Epithelial cell of esophagus (primary cell): Measurements from ENCODE around the gene MATK.

Experiments
- DNase-seq: peaks from one replicate; pipeline ENCODE4 v3.0.0; 2010; ENCODE audit warnings: low read depth
- H3K4me3 ChIP-seq: 2 replicates; pipeline ENCODE4 v1.5.1; 2011; ENCODE audit warnings: mild to moderate bottlenecking, low read length, control low read depth
- TF ChIP-seq, protein P1 (sequence below): IDR thresholded peaks from 2 replicates; pipeline ENCODE4 v1.5.1; 2011; ENCODE audit warnings: low read depth, mild to moderate bottlenecking, low read length, control low read depth, inconsistent platforms; ENCODE audit not compliant: insufficient read depth; ENCODE audit errors: missing control alignments

Gene MATK

DNA sequence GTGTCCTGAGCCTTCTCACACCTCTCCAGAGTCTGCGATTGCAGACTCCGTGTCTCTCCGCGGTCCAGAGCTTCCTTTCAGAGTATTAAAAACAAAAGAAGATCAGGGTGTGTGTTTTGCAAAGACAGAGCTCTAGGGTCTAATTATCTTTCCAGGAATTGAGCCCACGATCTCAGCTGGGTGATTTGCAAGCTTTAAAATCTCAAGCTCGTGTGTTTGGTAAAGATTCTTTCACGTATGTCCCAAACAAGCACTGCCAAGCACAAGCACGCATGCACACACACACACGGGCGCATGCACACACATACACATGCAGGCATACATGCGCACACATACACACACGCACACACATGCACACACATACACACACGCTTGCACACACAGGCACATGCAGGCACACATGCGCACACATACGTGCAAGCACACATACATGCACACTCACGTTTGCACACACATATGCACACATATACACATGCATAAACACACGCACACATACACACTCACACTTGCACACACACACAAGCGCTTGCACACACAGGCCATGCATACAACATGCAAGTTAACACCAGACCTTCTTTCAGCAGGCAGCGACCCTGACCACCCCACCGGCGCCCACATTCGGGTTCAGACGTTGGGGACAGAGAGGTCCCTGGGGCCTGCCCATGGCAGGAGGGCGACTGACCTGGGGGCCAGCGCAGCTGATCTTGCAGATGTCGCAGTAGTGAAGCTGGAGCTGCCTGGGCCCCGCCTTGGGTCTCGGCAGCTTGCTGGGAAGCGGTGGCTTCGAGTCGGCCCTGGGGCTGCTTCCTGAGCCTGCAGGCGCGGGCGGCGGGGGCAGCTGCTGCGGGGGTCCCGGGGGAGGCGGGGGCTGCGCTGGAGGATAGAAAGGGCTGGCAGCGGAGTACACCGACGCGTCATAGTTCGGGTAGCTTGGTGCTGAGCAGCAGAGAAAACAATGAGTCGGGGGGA, 44.7 kb upstream of the MATK start:
- DNase-seq: no peak
- TF ChIP-seq, protein P1, sequence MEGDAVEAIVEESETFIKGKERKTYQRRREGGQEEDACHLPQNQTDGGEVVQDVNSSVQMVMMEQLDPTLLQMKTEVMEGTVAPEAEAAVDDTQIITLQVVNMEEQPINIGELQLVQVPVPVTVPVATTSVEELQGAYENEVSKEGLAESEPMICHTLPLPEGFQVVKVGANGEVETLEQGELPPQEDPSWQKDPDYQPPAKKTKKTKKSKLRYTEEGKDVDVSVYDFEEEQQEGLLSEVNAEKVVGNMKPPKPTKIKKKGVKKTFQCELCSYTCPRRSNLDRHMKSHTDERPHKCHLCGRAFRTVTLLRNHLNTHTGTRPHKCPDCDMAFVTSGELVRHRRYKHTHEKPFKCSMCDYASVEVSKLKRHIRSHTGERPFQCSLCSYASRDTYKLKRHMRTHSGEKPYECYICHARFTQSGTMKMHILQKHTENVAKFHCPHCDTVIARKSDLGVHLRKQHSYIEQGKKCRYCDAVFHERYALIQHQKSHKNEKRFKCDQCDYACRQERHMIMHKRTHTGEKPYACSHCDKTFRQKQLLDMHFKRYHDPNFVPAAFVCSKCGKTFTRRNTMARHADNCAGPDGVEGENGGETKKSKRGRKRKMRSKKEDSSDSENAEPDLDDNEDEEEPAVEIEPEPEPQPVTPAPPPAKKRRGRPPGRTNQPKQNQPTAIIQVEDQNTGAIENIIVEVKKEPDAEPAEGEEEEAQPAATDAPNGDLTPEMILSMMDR: no peak
- no peak overlapping the region for H3K4me3 ChIP-seq

DNA sequence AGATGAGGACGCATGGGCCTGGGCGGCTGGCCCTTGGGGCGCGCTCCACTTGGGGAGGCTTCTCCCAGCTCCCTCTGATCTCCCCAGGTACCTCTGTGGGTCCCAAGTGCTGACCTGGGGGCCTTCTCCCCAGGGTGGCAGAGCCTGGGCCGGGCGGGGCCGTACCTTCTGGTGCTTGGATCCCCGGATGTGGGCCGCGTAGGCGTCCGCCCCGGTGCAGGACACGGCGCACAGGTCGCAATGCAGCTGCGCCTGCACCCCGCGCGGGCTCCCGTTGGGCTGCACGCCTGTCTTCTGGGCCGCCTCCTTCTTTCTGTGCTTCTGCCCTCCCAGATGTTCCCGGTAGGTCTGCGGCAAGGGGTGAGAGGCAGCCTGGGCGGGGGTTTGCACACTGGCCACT, 41.1 kb upstream of the MATK start:
- no peak overlapping the region for H3K4me3 ChIP-seq
- no peak for DNase-seq
- TF ChIP-seq, protein P1: no peak

DNA sequence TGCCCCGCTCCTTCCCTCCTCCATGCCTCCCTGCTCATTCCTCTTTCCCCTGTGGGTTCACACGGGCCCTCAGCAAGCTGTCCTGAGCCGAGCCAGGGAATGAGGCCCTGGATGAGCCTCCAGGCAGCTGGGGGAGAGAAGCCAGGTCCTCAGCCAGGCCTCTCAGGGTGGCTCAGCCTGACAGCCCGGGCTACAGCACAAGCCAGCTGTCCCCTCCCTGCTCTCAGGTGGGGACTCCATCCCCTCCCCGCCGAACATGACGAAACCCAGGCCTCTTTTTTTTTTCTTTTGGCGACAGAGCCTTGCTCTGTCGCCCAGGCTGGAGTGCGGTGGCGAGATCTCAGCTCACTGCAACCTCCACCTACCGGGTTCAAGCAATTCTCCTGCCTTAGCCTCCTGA, 40.0 kb upstream of the MATK start:
- TF ChIP-seq, protein P1: no peak
- H3K4me3 ChIP-seq: no peak overlapping the region
- DNase-seq: no peak

DNA sequence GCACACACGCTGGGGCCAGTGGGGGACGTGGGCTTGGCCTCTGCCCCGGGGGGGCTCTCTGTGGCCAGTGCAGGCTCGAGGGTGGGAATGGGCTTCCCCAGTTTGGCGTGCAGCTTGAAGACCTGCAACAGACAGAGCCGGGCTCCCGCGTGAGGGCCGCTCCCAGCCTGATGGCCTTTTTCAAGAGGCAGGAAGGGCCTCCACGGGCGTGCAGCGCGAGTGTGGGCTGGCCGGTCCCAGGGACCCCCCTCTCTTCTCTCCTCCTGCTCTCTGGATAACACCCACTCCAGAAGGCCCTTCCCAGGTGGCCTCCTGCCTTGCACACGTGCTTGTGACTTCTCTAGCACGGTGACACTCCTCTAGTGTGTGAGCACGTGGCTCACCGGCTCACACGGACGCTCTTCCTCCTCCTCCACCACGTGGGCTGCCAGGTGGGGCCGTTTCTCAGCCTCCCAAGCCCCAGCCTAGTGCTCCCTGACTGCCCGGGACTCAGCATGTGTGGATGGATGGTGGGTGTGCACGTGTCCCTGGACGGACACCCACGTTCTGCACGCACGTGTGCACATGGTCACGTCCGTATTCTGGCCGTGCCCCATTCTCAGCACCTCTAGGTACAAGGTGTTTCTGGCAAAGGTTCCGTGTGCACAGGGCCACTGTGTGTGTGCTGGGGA, 39.2 kb upstream of the MATK start:
- no peak overlapping the region for H3K4me3 ChIP-seq
- no peak for DNase-seq
- TF ChIP-seq, protein P1: no peak

DNA sequence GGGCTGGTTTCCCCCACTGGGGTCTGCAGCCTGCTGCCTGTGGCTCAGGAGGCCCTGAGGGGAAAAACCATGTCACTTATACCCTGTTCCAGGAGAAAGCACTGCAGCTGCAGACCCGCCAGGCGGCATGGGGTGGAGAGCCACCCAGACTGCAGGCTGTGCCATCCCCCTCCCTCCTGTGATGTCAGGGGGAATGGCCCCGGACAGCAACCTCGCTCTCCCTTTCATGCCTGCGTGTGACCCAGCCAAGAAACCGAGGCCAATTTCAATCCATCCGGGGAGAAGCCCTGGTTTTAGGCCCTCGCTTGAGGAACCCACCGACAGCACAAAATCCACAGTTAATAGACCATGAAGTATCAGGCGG, 37.2 kb upstream of the MATK start:
- DNase-seq: no peak
- TF ChIP-seq, protein P1: no peak
- H3K4me3 ChIP-seq: no peak overlapping the region

DNA sequence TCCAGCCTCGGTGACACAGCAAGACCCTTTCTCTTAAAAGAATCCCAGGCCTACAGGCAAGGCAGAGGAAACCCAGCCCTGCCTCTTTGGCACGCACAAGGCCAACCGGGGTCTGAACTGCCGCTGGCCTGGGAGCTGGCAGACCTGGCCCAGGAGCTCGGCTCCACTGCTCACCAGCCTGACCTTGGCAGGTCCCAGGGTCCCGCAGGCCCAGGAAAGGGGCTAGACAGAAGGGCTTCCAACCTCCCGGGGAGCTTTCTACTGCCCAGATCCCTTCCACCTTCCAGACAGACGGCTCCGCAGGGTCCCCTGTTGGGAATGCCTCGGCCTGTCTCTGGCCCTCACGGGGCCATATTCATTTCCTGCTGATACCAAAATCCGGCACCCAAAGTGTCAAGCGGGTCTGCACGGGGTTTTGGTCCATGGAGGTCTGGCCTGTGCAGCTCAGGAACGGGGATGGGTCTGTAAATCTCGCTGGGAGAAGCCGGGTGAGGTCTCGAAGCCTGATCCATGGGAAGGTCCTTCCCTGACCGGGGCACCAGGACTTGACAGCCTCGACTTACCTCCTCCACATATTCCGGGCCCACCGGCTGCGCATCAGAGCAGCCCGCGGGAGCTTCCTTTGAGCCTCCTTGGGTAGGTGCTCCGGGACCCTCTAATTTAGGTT, 36.6 kb upstream of the MATK start:
- no peak for DNase-seq
- TF ChIP-seq, protein P1: no peak
- H3K4me3 ChIP-seq: no peak overlapping the region
